Neural crest cell (in vitro differentiated cells): ENCODE measurements around the gene RBM4B. TPM values are rescaled to one million over a fixed set of nuclear protein-coding genes. Genes with fewer than 3 reads are reported as not detected.
"Not testable (repeated sequence)": the region's sequence is repeated elsewhere in the genome, so short reads cannot be mapped to it uniquely, and the experiment has no call there.

Experiments used
- DNase-seq: peaks from one replicate; pipeline ENCODE4 v3.0.0; 2021; ENCODE audit warnings: low read depth, mixed read lengths, low spot score
- H3K27ac Mint-ChIP-seq: one replicate; pipeline ENCODE4 v1.8.0; 2021; ENCODE audit warnings: mild to moderate bottlenecking, mixed read lengths; ENCODE audit not compliant: unreplicated experiment
- H3K27me3 Mint-ChIP-seq: 2 replicates; pipeline ENCODE4 v1.8.0; 2021; ENCODE audit warnings: low read depth, mild to moderate bottlenecking, mixed read lengths
- H3K36me3 Mint-ChIP-seq: 2 replicates; pipeline ENCODE4 v1.8.0; 2021; ENCODE audit warnings: low read depth, mild to moderate bottlenecking, mixed read lengths
- H3K4me1 Mint-ChIP-seq: 2 replicates; pipeline ENCODE4 v1.8.0; 2021; ENCODE audit warnings: mixed read lengths
- H3K4me3 Mint-ChIP-seq: one replicate; pipeline ENCODE4 v1.8.0; 2021; ENCODE audit warnings: mild to moderate bottlenecking, mixed read lengths
- H3K9me3 Mint-ChIP-seq: 2 replicates; pipeline ENCODE4 v1.8.0; 2021; ENCODE audit warnings: mixed read lengths
- total RNA-seq: library from RNA; stranded (reverse); gene quantifications from 2 replicates; pipeline ENCODE4 v1.2.1, GENCODE V29; 2021
- TF ChIP-seq, protein P1 (sequence below): fragments of 200-600 bp; sonication (generic); conservative IDR thresholded peaks from 2 replicates; pipeline ENCODE4 v1.5.0; 2021; ENCODE audit warnings: antibody characterized with exemption, mild to moderate bottlenecking

RBM4B gene
- total RNA-seq, 1 donor from 2014 or later, result 61.9 TPM

DNA sequence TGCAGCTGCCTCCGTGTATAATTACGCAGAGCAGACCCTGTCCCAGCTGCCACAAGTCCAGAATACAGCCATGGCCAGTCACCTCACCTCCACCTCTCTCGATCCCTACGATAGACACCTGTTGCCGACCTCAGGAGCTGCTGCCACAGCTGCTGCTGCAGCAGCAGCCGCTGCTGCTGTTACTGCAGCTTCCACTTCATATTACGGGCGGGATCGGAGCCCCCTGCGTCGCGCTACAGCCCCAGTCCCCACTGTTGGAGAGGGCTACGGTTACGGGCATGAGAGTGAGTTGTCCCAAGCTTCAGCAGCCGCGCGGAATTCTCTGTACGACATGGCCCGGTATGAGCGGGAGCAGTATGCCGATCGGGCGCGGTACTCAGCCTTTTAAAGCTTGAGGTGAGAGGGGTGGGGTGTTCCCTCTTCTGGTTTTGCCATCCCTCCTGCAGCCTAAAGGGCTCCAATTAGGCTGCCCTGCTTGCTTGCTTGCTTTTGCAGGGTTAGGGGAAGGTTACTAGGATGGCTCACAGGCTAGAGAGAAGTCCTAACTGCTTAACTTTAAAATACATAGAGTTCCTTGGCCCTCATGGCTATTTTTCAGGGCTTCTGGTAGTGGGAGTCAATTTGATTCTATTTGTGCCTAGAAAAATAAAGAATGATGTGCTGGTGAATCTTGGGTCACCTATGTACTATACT, 33.8 kb downstream of the RBM4B start:
- TF ChIP-seq, protein P1, sequence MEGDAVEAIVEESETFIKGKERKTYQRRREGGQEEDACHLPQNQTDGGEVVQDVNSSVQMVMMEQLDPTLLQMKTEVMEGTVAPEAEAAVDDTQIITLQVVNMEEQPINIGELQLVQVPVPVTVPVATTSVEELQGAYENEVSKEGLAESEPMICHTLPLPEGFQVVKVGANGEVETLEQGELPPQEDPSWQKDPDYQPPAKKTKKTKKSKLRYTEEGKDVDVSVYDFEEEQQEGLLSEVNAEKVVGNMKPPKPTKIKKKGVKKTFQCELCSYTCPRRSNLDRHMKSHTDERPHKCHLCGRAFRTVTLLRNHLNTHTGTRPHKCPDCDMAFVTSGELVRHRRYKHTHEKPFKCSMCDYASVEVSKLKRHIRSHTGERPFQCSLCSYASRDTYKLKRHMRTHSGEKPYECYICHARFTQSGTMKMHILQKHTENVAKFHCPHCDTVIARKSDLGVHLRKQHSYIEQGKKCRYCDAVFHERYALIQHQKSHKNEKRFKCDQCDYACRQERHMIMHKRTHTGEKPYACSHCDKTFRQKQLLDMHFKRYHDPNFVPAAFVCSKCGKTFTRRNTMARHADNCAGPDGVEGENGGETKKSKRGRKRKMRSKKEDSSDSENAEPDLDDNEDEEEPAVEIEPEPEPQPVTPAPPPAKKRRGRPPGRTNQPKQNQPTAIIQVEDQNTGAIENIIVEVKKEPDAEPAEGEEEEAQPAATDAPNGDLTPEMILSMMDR, result no peak
- Mint-ChIP-seq H3K9me3 (no peaks in the 10 kb centered on the region), H3K4me1 (peaks cover 82% of the 10 kb centered on the region), H3K36me3 (peaks cover 63% of the 10 kb centered on the region), H3K27ac (no peak overlapping the region), H3K4me3 (peak overlapping the region; percentile 99), H3K27me3 (peaks cover 5% of the 10 kb centered on the region)
- DNase-seq, result no peak

DNA sequence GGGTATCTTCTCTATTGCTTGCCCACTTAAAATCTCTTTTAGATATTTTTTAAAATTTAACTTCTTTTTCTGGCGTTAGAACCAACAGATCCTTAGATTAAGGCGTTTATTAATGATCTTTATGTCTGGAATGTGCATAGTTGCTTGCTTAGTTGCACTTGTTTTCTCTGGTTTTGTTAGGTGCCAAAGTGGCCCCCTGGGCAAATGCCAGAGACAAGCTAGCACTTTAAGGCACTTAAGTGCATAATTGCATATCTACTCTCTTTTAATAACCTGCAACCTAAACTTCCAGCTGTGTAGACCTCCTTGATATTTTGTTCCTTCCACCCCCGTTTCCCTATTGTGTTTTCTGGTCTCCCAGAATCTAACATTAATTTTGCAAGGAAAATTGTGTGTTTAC, 35.9 kb downstream of the RBM4B start:
- peaks cover 88% of the 10 kb centered on the region for H3K4me1 Mint-ChIP-seq
- H3K36me3 Mint-ChIP-seq, result peaks cover 63% of the 10 kb centered on the region
- no peak overlapping the region for H3K27ac Mint-ChIP-seq
- no peak for DNase-seq
- peaks cover 11% of the 10 kb centered on the region for H3K27me3 Mint-ChIP-seq
- H3K9me3 Mint-ChIP-seq, result no peaks in the 10 kb centered on the region
- peak overlapping the region; percentile 99 for H3K4me3 Mint-ChIP-seq
- TF ChIP-seq, protein P1, result no peak

DNA sequence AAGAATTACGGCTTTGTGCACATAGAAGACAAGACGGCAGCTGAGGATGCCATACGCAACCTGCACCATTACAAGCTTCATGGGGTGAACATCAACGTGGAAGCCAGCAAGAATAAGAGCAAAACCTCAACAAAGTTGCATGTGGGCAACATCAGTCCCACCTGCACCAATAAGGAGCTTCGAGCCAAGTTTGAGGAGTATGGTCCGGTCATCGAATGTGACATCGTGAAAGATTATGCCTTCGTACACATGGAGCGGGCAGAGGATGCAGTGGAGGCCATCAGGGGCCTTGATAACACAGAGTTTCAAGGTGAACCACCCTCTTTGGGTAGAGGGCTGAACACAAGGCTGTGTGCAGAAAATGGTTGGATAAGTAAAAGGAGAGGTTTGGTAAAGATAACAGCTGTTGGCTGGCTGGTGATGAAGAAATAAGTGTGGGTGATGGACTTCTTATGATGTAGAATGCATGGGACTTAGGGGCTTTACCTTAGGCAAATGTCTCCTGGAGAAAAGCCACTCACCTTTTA, 37.8 kb downstream of the RBM4B start:
- H3K27ac Mint-ChIP-seq, result peak overlapping the region; percentile 100
- peaks cover 48% of the 10 kb centered on the region for H3K36me3 Mint-ChIP-seq
- H3K4me1 Mint-ChIP-seq, result peaks cover 77% of the 10 kb centered on the region
- not testable (repeated sequence) for H3K9me3 Mint-ChIP-seq, DNase-seq
- H3K4me3 Mint-ChIP-seq, result peak overlapping the region; percentile 99
- H3K27me3 Mint-ChIP-seq, result peaks cover 11% of the 10 kb centered on the region

DNA sequence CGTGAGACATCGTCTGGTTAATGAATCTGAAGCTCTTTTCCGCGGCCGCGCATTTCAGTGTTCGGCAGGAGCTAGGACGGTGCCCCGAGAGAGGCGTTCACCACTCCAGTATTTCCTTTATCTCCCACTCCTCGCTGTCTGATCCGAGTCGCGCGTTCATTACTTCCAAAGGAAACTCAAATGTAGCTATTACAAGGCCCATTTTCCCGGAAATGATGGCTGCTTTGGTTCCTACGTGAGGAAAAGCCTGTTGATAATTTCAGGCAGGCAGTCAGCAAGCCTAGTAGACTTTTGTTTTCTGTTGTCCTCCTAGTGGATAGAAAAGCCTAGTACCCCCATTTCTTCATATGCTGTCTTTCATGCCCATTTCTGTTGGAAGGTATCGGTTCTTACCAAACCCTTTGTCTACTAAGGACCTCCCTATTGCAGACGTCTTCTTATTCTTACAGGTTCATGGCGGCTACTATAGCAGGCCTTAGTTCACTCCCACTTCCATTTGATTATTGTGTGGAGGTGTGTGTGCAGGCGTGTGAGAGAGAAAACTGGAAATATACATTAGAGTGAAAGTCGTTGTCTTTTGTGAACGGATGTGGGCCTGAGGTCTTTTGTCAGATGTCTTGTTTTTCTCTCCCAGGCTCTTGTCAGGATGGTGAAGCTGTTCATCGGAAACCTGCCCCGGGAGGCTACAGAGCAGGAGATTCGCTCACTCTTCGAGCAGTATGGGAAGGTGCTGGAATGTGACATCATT, 38.4 kb downstream of the RBM4B start:
- H3K27ac Mint-ChIP-seq, result peak overlapping the region; percentile 100
- H3K4me1 Mint-ChIP-seq, result peaks cover 70% of the 10 kb centered on the region
- peaks cover 49% of the 10 kb centered on the region for H3K36me3 Mint-ChIP-seq
- DNase-seq, result no peak
- no peaks in the 10 kb centered on the region for H3K9me3 Mint-ChIP-seq
- TF ChIP-seq, protein P1, result peak; percentile 29
- H3K27me3 Mint-ChIP-seq, result peaks cover 11% of the 10 kb centered on the region
- peak overlapping the region; percentile 99 for H3K4me3 Mint-ChIP-seq

DNA sequence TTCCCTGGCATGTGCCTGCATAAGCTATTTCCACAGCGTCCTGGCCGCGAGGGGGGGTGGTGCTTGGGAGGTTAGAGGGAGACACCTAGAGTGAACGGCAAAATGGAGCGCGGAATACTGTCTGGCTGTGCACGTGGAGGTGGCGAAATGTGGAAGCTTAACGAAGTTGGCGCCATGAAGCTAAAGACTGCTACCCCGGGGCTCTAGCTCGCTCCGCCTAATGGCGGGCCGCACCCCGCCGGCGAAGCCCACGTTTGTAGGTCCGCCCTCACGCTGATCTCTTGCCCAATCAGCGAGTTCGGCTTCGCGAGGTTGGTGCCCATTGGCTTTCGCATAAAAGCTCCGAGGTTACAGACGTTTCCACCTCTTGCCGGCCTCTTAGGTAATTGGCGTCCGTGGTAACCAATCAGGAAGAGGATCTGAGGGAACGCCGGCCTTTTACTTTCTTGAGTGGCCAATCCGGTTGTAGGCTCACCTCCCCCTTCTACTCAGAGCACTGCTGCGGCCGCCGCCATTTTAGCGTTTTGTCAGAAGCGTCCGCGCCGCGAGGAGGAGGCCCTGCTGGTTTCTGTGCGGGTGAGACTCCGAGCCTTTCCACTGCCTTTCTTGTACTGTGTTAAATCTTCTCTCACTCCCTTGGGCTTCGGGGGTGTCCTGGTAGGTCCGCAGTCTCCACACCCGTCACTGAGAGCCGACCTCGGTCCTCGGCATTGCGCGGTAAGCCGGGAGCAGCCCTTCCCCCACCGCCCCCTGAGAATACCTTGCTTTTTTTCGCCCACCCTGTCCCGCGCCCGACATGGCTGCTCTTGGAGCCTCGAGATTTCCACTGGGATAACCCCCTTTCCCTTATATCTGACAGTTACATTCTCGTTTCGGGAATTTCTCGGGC, 39.3 kb downstream of the RBM4B start, which contains the start of gene RBM4:
Gene RBM4, plus strand, starts transcription at position 527 of the 889 bp plus-strand sequence. CDS start 1,009 bp downstream, outside the sequence.
- H3K4me1 Mint-ChIP-seq, result peaks cover 64% of the 10 kb centered on the region
- TF ChIP-seq, protein P1, result no peak
- H3K27me3 Mint-ChIP-seq, result peaks cover 11% of the 10 kb centered on the region
- peak within 1 kb of the TSS; percentile 99 for H3K4me3 Mint-ChIP-seq
- H3K36me3 Mint-ChIP-seq, result peaks cover 46% of the 10 kb centered on the region
- no peaks in the 10 kb centered on the region for H3K9me3 Mint-ChIP-seq
- peak within 1 kb of the TSS; percentile 100 for H3K27ac Mint-ChIP-seq
- DNase-seq, result peak; percentile 93
